Measurements from ENCODE around the gene SLC38A5.
"Not testable (repeated sequence)": the region's sequence is repeated elsewhere in the genome, so short reads cannot be mapped to it uniquely, and the experiment has no call there.

SLC38A5 gene

DNA sequence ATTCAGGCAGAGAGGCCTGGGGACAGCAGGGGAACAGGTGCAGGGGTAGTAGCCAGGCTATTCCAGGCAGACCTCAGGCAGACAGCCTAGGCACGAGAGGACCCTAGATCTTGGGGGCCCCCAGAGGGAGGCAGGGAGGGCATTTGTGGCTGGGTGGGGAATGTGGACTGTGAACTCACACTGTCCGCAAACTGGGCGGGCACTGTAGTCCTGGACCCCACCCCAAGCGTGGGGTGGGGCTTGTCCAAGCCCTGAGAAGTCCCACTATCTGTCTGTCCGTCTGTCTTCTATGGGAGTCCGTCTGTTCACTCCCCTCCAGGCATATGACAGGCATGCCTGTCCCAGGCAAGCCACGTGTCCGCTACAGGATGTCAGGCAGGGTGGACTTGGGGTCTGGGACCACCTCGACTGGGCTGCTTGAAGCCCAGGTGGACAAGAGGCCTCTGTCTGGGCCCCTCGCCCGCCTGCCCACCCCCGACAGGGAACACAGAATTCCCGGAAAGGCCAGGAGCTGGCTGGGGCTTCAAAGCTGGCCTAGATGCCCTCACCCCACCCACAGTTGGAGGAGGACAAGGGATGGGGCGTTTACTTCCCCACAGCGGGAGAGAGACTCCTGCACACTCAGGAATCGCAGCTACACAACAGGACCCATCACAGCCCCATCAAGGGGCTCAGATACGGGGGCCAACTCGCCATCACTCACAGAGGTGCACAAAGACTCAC, at the start of gene SLC38A5:
Gene SLC38A5, minus strand, starts transcription at position 151 of the 723 bp plus-strand sequence. CDS start 2,336 bp downstream, outside the sequence.
- no peak for DNase-seq

DNA sequence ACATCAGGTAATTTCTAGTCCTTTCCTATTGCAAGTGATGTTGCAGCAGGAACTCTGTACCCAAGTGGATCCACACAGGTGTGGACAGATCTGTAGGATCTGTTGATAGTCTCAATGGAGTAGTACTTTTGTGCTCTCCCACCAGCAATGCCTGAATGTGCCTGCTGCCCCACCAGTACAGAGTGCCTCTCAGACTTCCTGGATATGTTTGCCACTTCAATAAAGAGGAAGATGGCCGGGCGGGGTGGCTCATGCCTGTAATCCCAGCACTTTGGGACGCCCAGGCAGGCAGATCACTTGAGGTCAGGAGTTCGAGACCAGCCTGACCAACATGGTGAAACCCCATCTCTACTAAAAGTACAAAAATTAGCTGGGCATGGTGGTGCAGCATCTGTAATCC, 49.4 kb upstream of the SLC38A5 start:
- not testable (repeated sequence) for DNase-seq

DNA sequence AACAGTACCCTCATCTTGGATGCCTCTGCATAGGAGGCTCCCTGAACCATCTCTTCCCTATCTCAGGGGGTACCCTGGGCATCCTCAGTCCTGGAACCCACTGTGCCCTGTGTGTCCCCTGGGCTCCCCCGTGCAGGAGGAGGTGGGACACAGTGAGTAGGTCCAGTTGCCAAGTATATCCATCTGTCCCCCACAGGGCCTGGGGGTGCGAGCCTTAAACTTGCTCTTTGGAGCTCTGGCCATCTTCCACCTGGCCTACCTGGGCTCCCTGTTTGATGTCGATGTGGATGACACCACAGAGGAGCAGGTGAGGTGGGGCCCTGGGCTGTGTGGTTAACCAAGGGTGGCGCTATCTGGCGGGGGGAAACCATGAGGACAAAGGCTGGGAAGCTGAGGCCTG, 46.9 kb upstream of the SLC38A5 start:
- DNase-seq: no peak

DNA sequence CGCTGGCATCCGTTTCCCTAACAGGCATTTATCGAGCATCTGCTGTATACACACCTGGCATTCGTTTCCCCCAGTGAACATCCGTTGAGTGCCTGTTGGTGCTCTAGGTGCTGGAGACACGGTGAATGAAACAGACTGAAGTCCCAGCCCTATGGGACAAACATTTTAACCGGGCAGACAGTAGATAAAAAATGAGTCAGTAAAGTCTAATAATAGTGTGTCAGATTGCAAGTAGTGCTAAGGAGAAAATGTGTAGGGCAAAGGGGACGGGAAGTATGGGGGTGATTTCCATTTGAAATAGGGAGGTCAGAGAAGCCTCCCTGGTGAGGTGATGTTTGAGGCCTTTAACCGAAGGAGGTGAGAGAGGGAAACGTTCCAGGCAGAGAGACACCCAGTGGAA, 46.2 kb upstream of the SLC38A5 start:
- DNase-seq: no peak

DNA sequence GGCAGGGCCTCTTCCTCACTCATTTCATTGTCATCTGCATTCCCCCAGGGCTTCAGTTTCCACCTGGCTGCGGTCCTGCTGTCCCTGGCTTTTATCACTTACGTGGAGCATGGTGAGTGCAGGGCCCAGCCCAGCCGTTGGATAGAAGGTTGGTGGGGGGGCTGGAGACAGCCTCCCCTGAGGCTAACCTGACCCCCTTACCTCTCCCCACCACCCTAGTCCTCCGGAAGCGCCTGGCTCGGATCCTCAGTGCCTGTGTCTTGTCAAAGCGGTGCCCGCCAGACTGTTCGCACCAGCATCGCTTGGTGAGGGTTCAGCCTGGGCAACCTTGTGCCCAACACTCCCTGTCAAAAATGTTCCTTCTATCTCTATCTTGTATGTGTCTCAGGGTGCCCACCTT, 45.8 kb upstream of the SLC38A5 start:
- no peak for DNase-seq

DNA sequence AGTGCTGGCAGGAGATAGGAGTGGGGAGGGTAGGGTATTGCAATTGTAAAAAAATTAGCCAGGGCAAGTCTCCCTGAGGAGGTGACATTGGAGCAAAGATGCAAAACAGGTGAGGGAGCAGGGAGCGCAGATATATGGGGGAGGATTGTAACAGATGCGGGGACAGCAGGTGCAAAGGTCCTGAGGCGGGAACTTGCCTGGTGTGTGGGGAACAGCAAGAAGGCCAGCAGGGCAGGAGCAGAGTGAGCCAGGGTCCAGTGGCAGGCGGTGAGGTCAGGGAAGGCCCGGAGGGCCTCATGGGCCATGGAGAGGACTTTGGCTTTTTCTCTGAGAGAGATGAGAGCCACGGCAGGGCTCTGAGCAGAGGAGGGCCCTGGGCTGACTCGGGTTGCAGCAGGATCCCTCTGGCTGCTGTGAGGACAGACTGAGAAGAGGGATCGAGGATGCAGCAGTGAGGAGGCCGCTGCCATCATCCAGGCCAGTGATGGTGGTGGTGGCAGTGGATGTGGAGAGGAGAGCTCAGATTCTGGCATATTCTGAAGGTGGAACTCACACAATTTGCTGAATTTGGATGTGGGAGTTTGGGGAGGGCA, 44.9 kb upstream of the SLC38A5 start:
- DNase-seq: no peak

DNA sequence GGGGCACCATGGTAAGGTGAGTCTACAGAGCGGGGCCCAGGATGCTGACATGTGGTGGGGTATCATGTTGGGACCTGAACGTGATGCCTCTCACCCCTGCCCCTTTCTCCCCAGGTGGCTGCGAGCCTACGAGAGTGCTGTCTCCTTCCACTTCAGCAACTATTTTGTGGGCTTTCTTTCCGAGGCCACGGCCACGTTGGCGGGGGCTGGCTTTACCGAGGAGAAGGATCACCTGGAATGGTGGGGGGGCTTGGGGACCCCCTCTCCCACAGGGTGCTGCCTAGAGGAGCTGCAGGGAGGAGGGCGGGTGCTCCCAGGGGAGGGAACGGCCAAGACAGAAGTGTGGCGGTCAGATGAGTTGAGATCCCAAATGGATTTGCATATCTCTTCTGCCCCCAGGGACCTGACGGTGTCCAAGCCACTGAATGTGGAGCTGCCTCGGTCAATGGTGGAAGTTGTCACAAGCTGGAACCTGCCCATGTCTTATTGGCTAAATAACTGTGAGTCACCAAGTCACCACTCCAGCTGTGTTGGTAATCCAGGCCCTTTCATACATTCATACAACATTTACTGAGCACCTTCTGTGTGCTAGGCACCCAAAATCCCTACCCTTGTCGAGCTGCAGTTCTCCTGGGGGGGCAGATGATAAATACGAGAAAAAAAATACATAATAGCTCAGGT, 44.2 kb upstream of the SLC38A5 start:
- DNase-seq: no peak

DNA sequence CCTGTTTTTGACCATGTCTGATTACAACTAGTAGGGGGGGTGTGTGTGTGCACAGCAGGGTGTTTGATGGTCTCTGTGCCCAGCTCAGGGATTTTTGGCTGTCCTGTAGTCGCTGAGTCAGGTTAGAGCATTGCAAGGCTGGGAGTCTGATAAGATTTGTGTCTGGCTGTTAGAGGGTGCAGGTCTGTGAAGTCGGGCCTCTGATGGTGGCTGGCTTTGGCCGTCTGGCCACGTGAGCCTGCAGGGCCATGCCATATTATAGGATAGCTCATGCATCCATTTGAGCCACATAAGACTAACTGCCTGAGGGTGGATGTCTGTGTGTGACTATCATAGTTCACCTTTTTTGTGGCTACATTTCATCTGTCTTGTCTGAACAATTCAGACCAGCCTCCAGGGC, 43.6 kb upstream of the SLC38A5 start:
- DNase-seq: no peak

DNA sequence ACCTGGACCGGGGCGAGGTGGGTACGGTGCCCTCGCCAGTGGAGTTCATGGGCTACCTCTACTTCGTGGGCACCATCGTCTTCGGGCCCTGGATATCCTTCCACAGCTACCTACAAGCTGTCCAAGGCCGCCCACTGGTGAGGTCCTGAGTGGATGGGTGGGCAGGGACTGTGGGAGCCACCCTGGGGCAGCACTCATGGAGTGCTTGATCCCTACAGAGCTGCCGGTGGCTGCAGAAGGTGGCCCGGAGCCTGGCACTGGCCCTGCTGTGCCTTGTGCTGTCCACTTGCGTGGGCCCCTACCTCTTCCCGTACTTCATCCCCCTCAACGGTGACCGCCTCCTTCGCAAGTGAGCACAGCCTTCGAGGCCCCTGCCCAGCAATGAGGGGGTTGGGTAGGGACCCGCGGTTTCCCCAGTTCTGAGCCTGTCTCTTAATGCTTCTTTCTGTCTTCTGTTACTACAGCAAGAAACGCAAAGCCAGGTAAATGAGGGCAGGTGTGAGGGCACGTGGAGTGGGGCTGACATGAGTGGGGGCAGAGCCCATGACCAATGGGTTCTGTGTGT, 42.4 kb upstream of the SLC38A5 start:
- no peak for DNase-seq

DNA sequence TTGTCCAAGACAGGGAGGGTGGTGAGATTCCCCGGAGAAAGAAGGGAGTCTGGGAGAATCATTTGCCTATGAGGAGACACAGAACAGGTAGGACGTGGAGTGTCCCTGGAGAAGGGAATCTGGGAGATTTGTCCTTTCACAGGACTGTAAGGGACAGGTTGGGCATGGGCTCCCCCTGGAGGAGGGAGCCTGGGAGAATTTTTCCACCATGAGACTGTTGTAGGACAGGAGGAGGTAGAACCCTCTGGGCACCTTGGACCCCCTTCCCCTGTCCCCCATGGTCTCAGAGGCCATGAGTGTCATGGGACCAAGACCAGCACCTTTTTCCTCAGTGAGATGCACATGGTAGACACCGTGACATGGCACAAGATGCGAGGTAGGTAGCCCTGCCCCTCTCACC, 41.5 kb upstream of the SLC38A5 start:
- DNase-seq: no peak

DNA sequence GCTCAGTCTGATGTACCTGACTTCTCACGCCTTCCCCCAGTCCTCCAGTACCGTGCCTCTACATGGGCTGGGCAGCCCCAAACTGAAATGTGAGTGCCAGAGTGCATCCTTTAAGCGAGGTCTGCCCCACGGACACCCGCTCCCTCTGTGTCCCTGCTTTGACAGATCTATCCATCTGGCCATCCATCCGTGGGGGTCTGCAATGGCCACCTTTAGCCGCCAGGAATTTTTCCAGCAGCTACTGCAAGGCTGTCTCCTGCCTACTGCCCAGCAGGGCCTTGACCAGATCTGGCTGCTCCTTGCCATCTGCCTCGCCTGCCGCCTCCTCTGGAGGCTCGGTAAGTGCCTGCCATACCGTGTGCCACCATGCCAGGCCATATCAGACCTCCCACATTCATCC, 39.6 kb upstream of the SLC38A5 start:
- DNase-seq: no peak

DNA sequence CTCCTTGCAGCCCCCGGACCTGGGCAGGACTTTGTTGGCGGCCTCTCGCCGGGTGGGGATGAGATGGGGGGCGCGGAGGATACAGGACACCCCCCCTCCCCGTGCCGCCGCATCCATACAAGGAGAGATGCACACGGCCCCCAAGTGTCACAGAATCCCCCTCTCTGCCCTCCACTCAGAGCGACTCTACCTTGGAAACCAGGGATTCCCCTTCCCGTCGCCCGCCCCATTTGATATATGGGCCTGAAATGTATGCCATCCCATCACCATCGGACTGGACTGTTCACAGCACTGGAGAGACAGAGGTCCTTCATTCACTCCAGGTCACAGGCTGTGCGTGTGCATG, 39.2 kb upstream of the SLC38A5 start:
- DNase-seq: no peak

DNA sequence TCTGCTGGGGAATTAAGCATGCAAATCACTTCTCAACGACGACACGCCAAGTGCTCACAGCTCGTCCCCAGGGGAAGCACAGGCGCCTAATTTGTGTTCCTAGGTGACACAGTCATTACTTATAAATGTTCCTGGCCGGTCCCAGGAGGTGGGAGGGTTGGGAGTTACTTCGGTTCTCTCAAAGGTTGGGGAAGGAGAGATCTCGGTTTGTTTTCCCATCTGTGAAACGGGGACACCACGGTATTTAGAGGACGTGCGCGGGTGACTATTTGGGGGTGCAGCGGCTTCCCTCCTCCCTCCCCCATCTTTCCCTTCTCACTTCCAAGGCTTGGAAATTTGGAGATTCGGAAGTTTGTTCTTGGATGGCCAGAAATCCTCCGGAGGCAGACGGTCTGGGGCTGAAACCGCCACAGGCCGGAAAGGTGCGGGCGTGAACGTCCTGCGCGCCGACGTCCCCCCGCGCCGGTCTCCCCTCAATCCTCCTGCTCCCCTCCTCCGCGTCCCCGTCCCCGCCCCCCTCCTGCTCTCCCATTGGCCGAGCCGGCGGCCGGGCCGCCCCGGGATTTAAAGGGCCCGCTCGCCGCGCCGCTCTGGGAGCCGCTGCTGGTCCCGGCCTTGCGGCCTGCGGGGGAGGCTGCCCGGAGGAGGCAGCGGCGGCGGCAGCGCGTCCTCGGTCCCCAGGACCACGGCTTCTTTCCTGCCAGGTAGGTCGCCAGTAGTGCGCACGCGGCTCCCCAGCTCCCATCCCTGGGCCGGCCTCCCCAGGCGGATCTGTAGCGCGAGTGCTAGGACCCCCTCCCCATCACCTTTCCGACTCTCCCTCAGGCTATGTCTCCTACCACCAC, 38.6 kb upstream of the SLC38A5 start, which contains the start of gene PORCN:
Gene PORCN, plus strand, starts transcription at position 593 of the 845 bp plus-strand sequence. CDS start 829 bp downstream, outside the sequence.
- peak; percentile 67 for DNase-seq

DNA sequence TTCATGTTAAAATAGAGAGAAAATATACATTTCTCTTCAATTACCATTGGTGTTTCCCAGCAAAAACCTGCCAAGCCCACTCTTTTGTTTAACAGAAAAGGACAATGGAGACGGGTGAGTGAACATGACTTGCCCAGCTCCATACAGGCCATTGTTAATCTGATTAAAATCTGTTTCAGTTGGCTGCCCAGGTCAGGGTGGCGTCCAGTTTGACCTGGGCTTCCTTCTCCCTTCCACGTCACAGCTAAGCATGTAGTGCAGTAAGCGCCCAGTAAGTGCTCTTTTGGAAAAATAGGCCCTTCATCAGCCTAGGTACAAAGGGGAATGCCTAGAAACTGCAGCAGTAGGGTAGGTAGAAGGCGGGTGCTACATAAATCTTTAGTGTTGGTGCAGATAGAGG, 37.2 kb upstream of the SLC38A5 start:
- no peak for DNase-seq

DNA sequence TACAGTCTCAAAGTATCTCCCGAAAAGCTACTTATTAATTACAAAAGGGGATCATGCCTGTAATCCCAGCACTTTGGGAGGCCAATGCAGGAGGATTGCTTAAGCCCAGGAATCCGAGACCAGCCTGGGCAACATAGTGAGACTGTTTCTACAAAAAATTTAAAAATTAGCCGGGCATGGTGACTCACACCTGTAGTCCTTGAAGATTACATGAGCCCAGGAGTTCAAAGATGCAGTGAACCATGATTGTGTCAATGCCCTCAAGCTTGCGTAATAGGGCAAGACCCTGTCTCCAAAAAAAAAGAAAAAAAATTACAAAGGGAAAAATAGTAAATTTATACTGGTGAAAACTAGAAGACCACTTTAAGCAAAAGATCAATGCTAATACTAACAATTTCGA, 35.4 kb upstream of the SLC38A5 start:
- no peak for DNase-seq

DNA sequence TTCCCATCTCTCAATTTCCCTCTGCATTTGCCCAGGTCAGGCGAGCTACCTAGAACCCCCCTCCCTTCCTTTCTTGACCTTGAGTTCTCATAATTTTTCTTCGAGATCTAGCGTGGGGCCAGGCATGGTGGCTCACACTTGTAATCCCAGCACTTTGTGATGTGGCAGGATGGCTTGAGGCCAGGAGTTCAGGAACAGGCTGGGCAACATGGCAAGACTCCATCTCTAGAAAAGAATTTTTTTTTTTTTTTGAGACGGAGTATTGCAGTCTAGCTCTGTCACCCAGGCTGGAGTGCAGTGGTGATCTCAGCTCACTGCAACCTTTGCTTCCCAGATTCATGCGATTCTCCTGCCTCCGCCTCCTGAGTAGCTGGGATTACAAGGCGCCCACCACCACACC, 34.2 kb upstream of the SLC38A5 start:
- no peak for DNase-seq

DNA sequence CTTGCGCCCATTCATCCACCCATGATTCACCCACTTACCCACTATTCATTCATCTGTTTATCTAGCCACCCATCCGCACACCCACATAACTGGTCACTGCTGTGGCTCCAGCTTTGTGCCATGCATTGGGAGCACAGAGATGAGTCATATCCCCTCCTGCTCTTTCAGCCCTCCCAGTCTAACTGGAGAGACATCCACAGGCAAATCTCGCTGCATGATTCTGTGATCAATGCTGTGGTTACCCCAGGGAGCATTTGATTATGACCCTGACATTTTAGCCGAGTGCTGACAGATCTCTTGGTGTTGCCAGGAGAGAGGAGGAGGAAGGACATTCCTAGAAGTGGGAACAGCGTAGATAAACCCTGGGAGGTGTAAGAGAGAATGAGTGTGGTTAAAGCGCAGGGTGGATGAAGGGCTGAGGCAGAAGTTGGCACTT, 28.3 kb upstream of the SLC38A5 start:
- no peak for DNase-seq

DNA sequence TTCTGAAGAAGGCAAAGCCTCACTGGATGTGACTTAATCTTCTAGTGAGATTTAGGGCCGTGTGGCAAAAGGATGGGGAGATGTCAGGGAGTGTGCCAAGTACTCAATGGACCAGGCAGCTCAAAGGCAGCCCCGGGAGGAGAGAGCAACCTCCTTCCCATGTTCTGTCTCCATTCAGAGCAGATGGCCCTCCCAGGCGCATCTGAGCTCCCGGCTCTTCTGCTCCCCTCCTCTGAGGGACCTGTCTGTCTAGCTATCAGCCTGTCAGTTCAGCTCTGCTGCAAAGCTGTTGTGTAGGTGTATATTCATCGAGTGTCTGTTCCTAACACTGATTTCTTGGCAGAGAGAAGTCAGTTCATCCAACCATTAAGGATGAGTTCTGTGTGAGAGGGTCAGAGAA, 27.8 kb upstream of the SLC38A5 start:
- DNase-seq: no peak

DNA sequence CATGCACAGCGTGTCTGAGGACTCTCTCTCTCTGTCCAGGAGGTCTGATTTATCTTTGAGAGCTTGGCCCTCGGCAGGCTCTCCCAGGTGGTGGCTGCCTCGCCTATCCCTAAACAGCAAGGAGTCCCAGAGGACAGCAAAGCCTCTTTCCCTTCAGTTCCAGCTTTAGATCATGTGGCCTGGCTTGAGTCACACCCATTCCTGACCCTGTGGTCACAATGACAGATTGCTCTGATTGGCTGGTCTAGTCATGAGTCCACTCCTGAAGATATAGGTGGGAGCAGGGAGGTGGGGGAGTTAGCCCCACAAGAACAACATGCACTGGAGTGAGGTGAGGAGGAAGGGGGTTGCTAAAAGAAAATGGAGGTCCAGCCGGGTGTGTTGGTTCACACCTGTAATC, 26.6 kb upstream of the SLC38A5 start:
- DNase-seq: no peak

DNA sequence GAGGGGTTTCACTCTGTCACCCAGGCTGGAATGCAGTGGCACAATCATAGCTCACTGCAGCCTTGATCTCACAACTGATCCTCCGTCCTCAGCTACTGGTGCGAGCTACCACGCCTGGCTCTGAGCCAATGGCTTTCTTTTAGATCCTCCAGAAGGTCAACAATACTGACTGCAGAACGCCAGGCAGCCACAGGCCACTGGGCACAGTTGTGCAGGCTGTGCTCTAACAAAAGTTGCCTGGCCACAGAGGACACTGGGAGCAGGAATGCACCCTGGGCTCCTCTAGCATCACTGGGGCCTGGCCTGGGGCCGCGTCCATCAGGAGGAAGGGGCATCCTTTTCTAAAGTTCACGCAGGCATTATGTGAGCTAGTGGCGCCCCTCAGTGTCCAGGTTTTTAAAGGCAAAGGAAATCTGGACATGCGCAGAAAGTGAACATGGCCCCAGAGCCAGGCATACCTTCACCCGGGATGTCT, 23.9 kb upstream of the SLC38A5 start:
- no peak for DNase-seq

DNA sequence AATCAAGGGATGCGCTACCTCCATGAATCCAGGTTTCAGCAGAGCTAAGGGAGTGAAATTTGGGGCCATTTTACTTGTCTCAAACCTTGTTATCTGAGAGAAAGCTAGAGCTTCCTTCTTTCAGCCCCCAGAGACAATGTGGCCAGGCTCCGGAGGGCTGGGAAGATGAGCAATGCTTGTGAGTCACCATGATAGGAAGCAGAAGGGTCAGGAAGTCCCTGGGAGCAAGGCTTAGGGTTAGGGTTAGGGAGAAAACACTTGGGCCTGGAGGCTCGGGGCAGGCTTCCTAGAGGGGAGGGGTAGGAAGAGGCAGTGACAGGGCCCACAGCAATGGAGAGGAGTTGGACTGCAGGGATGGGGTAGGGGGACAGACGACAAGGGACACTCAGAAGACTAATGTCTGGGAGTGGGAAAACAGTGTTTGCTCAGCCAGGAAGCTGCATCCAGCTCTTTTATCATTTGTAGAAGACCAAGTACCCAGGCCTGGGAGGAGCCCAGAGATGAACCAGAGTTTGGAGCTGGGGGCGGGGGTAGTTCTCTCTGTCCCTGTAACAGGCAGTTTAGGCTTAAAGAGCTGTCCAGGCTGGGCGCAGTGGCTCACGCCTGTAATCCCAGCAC, 22.3 kb upstream of the SLC38A5 start:
- DNase-seq: no peak

DNA sequence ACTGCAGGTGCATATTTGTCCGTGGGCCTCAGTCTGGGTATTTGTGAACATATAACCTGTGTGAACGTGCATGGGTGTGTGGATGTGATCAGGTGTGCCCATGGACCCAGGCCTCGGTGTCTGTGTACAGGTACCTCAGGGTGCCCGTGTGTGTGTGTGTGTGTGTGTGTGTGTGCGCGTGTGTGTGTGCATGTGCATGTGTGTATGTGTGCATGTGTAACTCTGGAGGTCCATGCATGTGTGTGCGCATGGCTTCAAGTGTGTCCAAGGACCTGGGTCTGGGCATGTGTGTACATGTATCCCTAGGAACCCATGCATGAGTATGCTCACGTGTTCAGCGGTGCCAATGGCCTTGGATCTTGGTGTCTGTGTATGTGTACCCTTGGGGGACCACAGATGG, 21.7 kb upstream of the SLC38A5 start:
- DNase-seq: no peak
